SW480 (cell line): Measurements from ENCODE around the gene RBM44.

ENCODE experiments used
- DNase-seq: peaks from one replicate; pipeline ENCODE4 v3.0.0-alpha.2; 2016; ENCODE audit warnings: low spot score

The RBM44 gene

DNA sequence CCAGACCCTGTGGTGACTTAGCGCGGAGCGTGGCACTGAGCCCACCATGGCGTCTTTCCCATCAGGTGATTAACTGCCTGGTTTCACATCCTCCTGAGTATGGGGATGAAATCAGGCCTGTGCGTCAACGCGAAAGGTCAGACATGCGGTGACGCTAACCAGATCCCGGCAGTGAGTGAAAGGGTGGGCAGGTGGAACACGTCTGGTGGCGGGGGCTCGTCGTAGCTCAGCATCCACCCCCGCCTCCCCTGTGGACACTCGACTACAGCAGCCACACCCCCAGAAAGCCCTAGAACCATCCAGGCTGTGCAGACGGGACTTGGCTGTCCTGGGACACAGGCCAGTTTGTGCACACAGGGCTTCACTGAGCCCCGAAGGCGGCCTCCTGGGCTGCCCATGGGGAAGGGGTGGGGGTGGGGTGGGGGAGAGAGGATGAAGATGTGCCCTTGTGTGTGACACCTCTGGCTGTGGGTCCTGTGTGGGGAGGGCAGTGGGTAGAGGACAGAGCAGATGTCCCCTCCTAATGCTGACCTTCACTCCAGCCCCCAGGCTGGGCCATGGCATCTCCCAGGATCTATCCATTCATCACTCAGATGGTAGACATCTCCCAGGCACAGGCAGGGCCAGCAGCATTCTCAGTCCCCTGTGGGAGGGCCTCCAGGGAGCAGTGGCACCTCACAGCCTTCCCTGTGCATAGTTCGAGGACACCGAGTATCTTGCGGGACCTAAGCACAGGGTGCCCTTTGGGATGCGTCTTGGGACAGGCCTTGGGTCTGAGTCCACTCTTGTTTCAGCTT lies 88.3 kb downstream of the RBM44 start:
- DNase-seq: no peak

DNA sequence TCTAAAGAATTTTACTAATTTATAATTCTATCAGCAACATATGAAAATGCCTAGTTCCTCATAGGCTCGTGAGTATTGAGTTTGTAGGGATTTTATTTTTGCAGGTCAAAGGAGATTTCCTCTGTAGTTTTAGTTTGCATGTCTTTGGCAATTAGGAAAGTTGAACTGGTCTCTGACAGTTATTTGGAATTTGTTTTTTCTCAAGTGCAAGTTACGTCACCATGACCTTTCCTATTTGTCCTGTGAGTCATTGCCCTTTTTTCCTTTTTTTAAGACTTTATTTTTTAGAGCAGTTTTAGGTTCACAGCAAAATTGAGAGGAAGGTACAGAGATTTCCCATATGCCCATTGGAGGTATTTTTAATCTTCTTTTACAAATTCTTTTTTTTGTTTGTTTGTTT lies 89.8 kb downstream of the RBM44 start:
- DNase-seq: no peak

DNA sequence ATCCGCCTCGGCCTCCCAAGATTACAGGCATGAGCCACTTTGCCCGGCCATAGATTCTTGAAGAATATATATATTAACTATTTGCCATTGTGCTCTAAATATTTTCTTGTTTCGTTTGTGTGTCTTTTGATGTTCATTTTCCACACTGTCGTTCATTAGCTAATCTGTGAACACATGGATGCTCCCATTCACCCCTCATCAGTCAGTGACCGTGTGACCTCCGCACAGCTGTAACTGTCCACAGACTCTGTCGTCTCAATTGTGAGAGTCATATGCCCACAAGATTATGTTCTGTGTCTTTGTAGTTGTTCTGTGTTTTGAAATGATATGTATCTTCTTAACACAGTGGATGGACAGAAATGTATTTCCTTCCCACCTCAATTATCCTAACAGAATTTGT lies 90.4 kb downstream of the RBM44 start:
- no peak for DNase-seq

DNA sequence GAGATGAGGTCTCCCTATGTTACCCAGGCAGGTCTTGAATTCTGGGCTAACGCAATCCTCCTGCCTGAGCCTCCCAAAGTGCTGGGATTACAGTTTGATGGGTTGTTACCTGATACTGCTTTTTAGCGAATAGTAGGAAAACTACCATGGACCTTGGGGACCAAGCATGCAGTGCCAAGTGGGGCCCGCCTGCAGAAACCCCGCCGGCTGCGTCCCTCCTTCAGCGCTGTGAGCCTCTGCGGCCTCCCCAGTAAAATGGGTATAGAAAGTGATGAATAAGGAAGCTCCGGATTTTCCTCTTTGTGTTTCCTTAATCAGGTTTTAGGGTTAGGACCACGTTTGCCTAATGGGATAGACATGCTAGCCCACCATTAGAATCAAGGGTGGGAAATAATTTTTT lies 91.2 kb downstream of the RBM44 start:
- DNase-seq: no peak
